Stomach smooth muscle (tissue), 2 donors: ENCODE results near the gene RPL37A.

ENCODE experiments used
- H3K27ac ChIP-seq: one replicate; pipeline ENCODE4 v1.7.0; 2013; ENCODE audit warnings: mild to moderate bottlenecking, low read length, inconsistent platforms
- H3K27me3 ChIP-seq, 2 donors: one replicate each; pipeline ENCODE4 v1.7.0; 2013; ENCODE audit warnings: low read length in 2 of 2; ENCODE audit not compliant: insufficient read depth in 2 of 2, control insufficient read depth in 1 of 2
- H3K36me3 ChIP-seq, 2 donors: one replicate each; pipeline ENCODE4 v1.7.0; 2013; ENCODE audit warnings: low read length in 2 of 2; ENCODE audit not compliant: control insufficient read depth in 2 of 2, insufficient read depth in 2 of 2
- H3K4me1 ChIP-seq: one replicate; pipeline ENCODE4 v1.7.0; 2013; ENCODE audit warnings: low read length; ENCODE audit not compliant: control insufficient read depth, insufficient read depth
- H3K4me3 ChIP-seq, 2 donors: one replicate each; pipeline ENCODE4 v1.7.0; 2013; ENCODE audit warnings: low read length in 2 of 2
- H3K9ac ChIP-seq, 2 donors: one replicate each; pipeline ENCODE4 v1.7.0; 2013; ENCODE audit warnings: low read length in 2 of 2, mild to moderate bottlenecking in 1 of 2
- H3K9me3 ChIP-seq, 2 donors: one replicate each; pipeline ENCODE4 v1.7.0; 2013; ENCODE audit warnings: low read length in 2 of 2; ENCODE audit not compliant: control insufficient read depth in 2 of 2
- donor health status: healthy.
- donor health status: Pancreatic carcinoma.

RPL37A gene

GRCh38 chr2:216536734-216537210 is 38.1 kb downstream of the RPL37A start:
- Histone ChIP-seq H3K4me3 (no peak overlapping the region), H3K27ac (peak overlapping the region; percentile 56), H3K9ac (peak overlapping the region in 1 of 2 donors; percentile 42), H3K27me3 (no peaks in the 10 kb centered on the region), H3K9me3 (no peaks in the 10 kb centered on the region), H3K4me1 (peaks cover 52% of the 10 kb centered on the region), H3K36me3 (no peaks in the 10 kb centered on the region)

- no peaks in the 10 kb centered on the region for H3K9me3 ChIP-seq
- H3K27ac ChIP-seq, result peak overlapping the region; percentile 56
- H3K36me3 ChIP-seq, result no peaks in the 10 kb centered on the region
- no peaks in the 10 kb centered on the region for H3K27me3 ChIP-seq
- H3K9ac ChIP-seq, result no peak overlapping the region
- peaks cover 52% of the 10 kb centered on the region for H3K4me1 ChIP-seq
- no peak overlapping the region for H3K4me3 ChIP-seq
Measured at GRCh38 chr2:216537366-216537765, 38.7 kb downstream of the RPL37A start.

DNA sequence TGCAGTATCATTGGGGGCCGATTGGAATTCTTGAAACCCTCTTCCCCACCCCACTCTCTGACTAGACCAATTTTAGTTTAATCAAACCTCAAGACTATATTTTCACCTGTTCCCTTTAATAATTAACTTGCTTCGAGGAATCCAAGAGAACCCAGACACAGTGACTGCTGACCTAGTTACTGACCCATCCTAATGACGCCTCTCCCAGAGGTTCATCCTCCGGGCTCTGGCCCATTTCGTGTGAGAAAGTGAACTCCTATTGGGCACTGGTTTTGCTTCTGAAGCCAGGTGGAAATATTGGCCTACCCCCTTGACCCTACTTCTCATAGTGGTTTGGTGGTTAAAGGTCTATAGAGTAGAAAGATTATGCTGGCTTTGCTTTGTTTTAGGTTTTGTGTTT is 39.9 kb downstream of the RPL37A start:
- no peaks in the 10 kb centered on the region for H3K27me3 ChIP-seq
- no peaks in the 10 kb centered on the region for H3K36me3 ChIP-seq
- no peak overlapping the region for H3K9ac ChIP-seq
- H3K9me3 ChIP-seq, result no peaks in the 10 kb centered on the region
- H3K4me3 ChIP-seq, result no peak overlapping the region
- H3K4me1 ChIP-seq, result peaks cover 49% of the 10 kb centered on the region
- H3K27ac ChIP-seq, result no peak overlapping the region

- peaks cover 46% of the 10 kb centered on the region for H3K4me1 ChIP-seq
- H3K27ac ChIP-seq, result no peak overlapping the region
- no peak overlapping the region for H3K4me3 ChIP-seq
- H3K27me3 ChIP-seq, result no peaks in the 10 kb centered on the region
- H3K9me3 ChIP-seq, result no peaks in the 10 kb centered on the region
- no peak overlapping the region for H3K9ac ChIP-seq
- no peaks in the 10 kb centered on the region for H3K36me3 ChIP-seq
Measured at GRCh38 chr2:216539120-216539519, 40.5 kb downstream of the RPL37A start.

DNA sequence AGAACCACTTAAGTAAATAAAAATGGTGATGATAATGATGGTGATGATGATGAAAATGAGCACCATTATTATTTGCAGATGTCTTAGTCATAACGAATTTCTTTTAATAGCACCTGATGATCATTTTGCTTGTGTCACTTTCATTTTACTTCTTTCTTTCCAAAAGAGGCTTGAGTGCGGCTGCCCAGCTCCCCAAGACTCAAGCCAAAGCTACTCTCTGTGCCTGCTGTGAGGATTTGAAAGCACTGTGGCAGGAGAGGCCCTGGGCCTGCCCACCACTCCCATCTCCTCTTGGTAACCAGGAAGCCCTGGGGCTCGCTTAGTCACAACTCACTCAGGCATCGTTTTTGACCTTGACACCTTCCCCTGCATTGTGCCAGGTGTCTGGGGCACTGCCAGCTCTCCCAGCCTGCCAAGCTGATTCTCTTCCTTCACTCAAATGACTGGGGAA is 41.2 kb downstream of the RPL37A start:
- H3K4me3 ChIP-seq, result peak overlapping the region in 1 of 2 donors; percentile 40
- H3K27ac ChIP-seq, result peak overlapping the region; percentile 64
- no peaks in the 10 kb centered on the region for H3K36me3 ChIP-seq
- peak overlapping the region in 1 of 2 donors; percentile 13 for H3K9ac ChIP-seq
- no peaks in the 10 kb centered on the region for H3K9me3 ChIP-seq
- peaks cover 44% of the 10 kb centered on the region for H3K4me1 ChIP-seq
- H3K27me3 ChIP-seq, result no peaks in the 10 kb centered on the region

DNA sequence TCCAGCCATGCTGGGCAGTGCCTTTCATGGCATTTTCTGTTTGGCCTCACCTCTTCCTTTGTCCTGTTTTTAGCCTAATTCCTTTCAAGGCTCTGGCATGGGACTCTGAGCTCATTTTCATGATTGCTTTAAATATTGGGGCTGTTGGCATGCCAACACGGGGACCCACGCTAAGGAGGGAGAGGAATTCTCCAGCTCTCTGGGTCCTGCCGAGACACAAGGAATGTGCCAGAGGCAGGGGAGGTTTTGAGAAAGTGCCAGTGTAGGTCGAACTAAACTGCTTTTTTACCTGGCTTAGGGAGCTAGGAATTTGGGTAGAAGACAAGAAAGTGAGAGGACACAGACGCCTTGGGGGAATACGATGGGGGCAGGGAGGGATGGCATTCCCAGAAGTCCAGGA is 42.3 kb downstream of the RPL37A start:
- Histone ChIP-seq H3K27ac (peak overlapping the region; percentile 64), H3K36me3 (no peaks in the 10 kb centered on the region), H3K9me3 (no peaks in the 10 kb centered on the region), H3K4me1 (peaks cover 33% of the 10 kb centered on the region), H3K4me3 (peak overlapping the region in 1 of 2 donors; percentile 44), H3K9ac (no peak overlapping the region), H3K27me3 (no peaks in the 10 kb centered on the region)

DNA sequence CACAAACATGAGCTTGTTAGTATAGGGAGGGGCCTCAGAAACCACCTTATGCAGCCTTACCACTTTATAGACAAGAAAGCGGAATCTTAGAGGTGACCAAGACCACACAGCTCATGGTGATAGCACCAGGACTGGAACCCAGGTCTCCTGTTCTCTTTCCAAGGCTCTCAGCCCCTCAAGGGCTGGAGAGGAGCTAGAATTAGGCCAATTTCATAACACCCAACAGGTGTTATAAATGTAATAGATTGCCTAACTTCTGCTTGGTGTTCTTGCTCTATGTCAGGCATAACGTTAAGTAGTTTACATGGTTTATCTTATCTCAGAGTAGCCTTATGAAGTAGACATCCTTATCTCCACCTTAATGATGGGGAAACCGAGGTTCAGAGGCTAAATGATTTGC is 42.9 kb downstream of the RPL37A start:
- H3K27ac ChIP-seq, result peak overlapping the region; percentile 64
- H3K4me3 ChIP-seq, result no peak overlapping the region
- no peaks in the 10 kb centered on the region for H3K9me3 ChIP-seq
- no peak overlapping the region for H3K9ac ChIP-seq
- H3K27me3 ChIP-seq, result no peaks in the 10 kb centered on the region
- peaks cover 29% of the 10 kb centered on the region for H3K4me1 ChIP-seq
- H3K36me3 ChIP-seq, result no peaks in the 10 kb centered on the region

DNA sequence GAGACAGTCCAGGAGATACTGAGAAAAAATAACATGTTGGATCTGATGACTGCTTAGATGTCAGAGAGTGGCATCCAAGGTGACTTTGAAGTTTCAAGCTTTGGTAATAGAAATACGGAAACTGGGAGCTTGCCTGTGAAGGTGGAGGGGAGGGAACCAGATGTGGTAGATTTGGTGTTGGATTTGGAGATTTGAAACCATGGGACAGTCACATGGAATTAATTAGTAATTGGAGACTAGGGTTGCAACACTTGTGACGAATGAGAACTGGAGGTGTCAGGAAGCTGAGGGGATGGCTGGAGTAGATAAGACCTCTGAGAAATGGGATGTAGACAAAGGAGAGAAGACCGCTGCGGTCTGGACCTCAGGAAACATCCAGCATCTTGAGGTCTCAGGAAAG is 46.7 kb downstream of the RPL37A start:
- H3K4me3 ChIP-seq, result no peak overlapping the region
- no peaks in the 10 kb centered on the region for H3K9me3 ChIP-seq
- H3K27me3 ChIP-seq, result no peaks in the 10 kb centered on the region
- H3K27ac ChIP-seq, result peak overlapping the region; percentile 24
- H3K36me3 ChIP-seq, result no peaks in the 10 kb centered on the region
- H3K9ac ChIP-seq, result no peak overlapping the region
- H3K4me1 ChIP-seq, result peaks cover 47% of the 10 kb centered on the region

DNA sequence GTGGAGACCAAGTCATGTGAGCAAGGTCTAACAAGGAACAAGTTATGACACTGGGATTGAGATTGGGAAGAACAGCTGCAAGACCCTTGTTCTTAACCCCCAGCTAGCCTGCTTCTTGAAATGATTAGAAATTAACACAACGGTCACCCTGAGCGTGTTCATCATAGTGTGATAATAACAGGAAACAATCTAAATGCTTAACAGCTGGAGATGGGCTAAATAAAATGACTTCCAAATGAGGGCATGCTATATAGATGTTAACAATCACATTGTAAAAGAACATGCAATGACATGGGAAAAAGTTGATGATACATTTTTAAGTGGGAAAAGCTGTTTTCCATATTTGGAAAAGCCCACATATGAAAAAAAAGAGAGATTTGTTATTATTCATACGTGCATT is 47.6 kb downstream of the RPL37A start:
- Histone ChIP-seq H3K27ac (peak overlapping the region; percentile 85), H3K27me3 (no peaks in the 10 kb centered on the region), H3K36me3 (no peaks in the 10 kb centered on the region), H3K9me3 (no peaks in the 10 kb centered on the region), H3K9ac (no peak overlapping the region), H3K4me1 (peaks cover 42% of the 10 kb centered on the region), H3K4me3 (no peak overlapping the region)

- H3K4me3 ChIP-seq, result no peak overlapping the region
- H3K27me3 ChIP-seq, result no peaks in the 10 kb centered on the region
- no peak overlapping the region for H3K9ac ChIP-seq
- peak overlapping the region; percentile 85 for H3K27ac ChIP-seq
- H3K36me3 ChIP-seq, result no peaks in the 10 kb centered on the region
- peaks cover 44% of the 10 kb centered on the region for H3K4me1 ChIP-seq
- H3K9me3 ChIP-seq, result no peaks in the 10 kb centered on the region
Measured at GRCh38 chr2:216546641-216547403, 48.2 kb downstream of the RPL37A start.

GRCh38 chr2:216548901-216549331 is 50.3 kb downstream of the RPL37A start:
- no peak overlapping the region for H3K4me3 ChIP-seq
- no peaks in the 10 kb centered on the region for H3K27me3 ChIP-seq
- H3K27ac ChIP-seq, result peak overlapping the region; percentile 85
- no peaks in the 10 kb centered on the region for H3K9me3 ChIP-seq
- peaks cover 49% of the 10 kb centered on the region for H3K4me1 ChIP-seq
- no peaks in the 10 kb centered on the region for H3K36me3 ChIP-seq
- peak overlapping the region in 1 of 2 donors; percentile 13 for H3K9ac ChIP-seq
